GM19328 (cell line): ENCODE results near the gene LAGE3.
A peak's percentile ranks its signal among the peaks of the same experiment; 100 is the strongest.

Experiments
- ATAC-seq: cut with Tn5 transposase; IDR thresholded peaks from one replicate; pipeline ENCODE4 v1.9.1; 2021; ENCODE audit warnings: mild to moderate bottlenecking, moderate library complexity; ENCODE audit not compliant: unreplicated experiment

LAGE3 gene, protein sequence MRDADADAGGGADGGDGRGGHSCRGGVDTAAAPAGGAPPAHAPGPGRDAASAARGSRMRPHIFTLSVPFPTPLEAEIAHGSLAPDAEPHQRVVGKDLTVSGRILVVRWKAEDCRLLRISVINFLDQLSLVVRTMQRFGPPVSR

DNA sequence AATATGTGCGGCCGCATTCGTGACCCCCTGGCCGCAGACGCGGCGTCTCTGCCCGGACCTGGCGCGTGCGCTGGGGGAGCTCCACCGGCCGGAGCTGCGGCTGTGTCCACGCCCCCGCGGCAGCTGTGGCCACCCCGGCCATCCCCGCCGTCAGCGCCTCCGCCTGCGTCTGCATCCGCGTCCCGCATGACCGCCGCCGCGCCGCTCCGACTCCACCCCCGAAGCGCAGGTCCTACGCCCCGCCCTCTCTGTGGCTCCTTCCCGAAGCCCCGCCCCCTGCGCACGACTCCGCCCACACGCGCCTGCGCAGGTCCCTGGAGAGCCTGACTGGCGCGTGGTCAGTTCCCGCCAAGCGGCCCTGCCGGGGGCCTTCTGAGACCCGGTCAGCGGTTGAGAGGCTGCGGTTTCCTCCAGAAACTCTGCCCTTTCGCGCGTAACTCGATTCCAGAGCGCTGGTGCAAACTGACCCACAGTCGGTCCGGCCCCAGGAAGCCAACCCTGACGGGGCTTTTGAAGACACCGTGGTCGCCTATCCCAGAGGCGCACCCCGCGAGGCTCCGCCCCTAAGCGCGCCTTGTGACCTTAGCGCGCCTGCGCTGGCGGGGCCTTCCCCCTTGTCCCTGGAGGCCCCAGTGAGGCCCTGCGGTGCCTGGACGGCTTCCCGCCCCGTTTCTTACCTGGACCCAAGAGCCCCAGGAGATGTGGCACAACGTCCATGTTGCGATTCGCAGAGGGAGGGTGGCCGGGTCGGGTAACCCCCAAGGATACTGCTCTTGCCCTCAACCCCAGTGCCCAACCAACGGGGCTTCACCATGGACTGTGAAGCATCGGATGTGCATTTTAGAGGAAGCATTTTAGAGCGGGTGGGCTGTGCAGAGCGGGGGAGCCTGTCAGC, at the start of gene LAGE3:
Gene LAGE3, minus strand, starts transcription at position 554 of the 895 bp plus-strand sequence. Its CDS starts 366 bp downstream, at position 188.
- ATAC-seq = peak; percentile 79

DNA sequence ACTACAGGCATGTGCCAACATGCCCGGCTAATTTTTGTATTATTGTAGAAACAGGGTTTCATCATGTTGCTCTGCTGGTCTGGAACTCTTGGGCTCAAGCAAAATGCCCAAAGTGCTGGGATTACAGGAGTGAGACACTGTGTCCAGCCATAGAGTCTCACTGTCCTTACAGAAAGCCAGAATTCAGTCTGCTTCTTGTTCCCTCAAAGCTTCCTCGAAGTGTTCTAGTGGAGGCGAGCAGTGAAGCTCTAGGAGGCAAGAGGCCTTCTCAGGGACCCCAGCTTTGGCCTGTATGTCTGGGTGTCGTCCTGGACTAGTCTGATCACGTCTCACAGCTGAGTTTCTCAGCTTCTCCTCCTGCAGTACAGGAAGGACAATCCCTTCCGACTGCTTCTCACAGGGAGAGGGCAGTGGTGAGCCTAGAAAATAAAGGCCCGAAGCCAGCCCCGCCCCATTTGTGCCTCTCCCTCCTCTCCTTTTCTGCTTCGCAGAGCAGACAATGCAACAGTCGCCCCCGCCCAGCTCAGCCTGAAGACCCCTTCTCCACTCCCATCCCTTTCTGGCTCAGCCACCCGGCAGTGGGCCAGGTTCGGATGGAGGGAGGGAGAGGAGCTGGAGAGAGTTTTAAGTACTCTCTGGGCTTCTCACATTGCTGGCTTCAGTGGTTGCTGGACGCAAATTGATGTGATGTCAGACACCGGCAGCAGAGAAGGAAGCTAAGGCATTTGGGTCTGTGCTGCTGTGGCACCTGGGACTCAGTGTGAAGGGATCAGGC, 48.0 kb upstream of the LAGE3 start:
- no peak for ATAC-seq

DNA sequence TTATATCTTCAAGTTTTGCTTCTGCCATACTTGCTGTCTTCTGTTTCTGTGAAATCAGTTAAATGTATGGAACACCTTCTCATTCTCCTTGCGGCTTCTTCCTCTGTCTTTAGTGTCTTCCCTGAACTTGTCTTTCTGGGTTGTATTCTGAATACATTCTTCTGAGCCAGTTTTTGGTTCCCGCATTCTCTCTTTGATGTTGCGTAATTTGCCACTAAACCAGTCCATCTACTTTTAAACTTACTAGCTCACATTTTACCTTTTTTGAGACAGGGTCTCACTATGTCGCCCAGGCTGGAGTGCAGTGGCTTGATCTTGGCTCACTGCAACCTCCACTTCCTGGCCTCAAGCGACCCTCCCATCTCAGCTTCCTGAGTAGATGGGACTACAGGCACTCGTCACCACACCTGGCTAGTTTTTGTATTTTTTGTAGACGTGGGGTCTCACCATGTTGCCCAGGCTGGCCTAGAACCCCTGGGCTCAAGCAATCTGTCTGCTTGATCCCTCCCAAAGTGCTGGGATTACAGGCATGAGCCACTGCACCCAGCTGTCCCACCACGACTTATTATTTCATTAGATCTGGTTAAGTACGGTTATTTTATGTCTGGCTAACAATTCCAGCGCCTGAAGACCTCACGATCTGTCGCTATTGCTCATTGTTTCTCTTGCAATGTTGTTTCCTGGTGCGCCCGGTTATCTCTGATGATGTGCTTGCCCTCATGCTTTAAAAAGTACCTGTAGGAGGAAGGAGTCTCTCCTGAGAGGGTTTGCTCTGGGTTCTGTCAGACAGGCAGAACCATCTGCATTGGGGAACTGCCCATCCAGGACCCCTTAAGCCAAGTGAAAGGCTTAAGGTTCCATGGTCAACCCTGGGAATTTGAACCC, 46.8 kb upstream of the LAGE3 start:
- no peak for ATAC-seq

DNA sequence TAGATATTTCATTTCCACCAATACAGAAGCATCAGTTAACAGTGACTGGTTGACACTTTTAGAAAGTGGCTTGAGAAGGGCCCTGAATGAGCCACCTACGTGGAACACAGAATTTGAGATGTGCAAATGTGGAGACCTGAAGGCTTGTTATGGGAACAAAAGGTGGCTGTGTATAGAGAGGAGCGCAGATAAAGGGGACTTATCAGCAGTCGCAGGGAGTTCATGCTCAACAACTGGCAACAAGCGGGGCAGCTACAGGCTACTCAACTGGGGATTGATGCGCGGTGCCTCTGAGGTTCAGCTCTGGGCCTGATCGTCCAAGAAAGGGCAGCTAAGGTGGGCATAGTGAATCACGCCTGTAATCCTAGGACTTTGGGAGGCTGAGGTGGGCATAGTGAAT, 40.3 kb upstream of the LAGE3 start:
- ATAC-seq = no peak

DNA sequence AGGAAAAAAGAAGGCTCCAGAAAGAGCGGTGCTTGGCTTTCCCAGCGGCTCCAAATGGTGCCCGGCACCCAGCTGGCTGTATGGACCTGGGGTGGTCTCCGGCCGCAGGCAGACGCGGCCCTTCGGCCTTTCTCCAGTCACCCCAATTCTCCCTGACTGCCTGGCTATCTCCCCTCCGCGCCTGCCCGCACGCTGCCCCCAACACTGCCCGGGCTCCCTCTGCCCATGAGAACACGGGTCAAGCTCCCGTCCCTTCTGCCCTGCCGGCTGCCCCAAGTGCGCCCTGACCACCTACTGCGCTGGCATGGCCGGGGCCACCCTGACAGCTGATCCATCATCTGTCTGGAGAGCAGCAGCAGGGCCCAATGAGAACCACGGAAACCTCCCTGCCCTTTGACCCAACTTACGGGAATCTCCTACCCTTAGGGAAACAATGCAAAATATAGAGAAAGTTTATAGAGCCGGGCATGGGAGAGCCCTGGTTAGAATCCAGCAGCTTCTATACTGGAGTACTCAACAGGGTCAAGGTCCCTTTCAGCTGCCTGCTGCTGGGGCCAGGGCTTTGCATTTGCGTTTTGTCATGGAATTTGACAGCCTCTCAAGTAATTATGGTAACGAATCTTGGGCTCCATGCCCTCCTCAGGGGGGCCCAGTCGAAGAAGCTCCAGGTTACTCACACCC, 38.2 kb upstream of the LAGE3 start:
- no peak for ATAC-seq

DNA sequence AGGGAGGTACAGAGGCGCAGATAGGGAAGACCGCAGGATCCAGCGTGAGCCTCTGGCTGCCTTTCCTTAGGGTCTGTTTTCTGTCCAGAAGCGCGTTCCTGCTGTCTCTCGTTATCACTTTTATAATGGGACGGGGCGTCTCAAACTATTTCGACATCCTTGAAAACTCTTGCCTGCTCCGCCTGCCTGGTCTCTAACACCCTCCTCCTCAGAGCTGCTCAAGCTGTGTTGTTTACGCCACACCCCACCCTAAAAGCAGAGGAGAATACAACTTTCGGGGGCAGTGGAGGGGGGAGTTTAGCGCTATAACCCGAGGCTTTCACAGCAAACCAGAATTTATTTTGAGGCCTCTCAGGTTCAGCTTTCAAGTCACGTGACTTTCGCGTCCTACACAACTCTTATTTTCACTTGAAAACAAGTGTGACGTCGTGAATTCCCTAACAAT, 37.6 kb upstream of the LAGE3 start:
- ATAC-seq = no peak

DNA sequence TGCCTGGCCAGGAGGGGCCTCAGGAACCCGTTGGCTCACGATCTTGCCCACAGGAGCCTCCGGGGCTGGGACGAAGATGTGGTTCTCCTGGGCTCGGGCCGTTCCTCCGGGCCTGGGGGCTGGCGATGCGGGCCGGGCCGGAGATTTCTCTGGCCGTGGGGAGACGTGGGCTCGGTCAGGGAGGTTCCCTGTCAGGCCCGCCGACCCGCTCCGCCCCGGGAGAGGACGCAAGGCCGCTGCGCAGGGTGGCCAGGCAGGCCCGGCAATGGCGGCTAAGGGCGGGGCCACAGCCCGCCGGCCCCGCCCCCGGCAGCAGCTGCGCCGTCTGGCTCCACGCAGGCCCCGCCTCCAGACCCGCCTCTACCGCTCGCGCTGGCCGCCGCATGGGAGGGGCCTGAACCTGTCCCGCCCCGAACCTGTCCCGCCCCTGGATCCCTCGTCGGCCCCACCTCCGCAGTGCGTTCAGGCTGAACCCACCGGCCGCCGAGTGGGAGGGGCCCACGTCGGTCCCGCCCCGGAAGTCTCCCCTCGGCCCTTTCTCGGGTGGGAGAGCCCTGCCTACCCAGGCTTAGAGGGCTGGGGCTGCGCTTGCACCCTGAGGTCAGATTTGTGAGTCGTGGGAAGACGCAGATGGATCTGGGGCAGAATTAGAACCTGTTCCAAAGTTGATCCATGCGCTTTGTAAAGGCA, 37.0 kb upstream of the LAGE3 start, which contains the start of gene FAM3A:
Gene FAM3A, minus strand, starts transcription at position 267 of the 690 bp plus-strand sequence. CDS start 460 bp downstream, outside the sequence.
- ATAC-seq = peak; percentile 78

DNA sequence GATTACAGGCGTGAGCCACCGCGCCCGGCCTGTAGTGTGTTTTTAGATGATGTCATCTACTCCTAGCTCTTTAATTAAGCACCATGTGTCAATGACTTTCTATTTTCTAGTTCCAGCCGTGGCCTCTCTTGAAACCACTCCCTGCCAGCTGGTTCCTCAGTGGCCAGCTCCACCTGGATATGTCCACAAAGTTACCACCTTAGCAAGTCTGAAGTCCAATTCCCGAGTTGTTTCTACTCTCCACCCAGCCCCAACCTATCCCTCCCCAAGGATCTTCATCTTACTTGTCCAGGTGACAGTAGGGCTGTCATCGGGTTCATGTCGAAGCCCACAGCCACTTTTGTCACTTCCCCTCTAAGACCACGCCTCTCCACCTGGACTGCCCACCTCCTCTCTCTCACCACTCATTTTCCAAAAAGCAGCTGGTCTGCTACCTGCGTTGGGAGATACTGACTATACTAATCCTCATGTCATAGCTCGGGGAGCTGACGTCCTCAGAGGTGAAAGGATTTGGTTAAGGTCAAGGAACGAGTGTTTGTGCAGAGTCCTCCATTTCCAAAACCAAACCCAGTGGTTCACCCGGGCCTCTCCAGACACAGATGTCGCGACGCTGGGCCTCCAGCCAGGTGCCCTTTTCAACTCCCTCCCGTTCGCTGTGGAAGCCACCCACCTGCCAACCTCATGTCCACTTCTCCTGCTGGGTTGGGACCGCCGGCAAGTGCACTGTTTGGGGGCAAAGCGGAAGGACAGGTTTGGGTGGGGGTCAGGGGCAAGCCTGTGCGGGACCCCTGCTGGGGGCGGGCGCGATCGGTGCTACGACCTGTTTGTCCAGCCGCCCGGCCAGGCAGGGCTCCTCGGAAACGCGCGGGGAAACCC, 36.2 kb upstream of the LAGE3 start:
- ATAC-seq = peak; percentile 4

DNA sequence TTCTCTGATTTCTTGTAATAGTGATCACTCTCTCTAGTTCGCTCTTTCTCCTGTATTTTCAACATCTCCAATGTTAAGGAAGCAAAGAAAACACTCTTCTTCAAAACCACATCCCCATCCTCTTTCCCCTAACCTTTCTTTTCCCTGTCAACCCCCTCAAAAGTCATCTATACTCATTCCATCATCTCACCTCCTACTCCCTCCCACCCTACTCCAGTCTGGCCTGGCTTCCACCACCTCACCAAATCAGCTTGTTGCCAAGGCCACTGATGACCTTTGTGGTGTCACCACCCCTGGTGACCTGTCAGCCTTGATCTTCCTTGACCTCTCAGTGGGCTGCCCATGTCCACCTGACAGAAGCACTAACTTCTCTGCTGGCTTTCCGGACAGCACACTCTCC, 34.6 kb upstream of the LAGE3 start:
- no peak for ATAC-seq

DNA sequence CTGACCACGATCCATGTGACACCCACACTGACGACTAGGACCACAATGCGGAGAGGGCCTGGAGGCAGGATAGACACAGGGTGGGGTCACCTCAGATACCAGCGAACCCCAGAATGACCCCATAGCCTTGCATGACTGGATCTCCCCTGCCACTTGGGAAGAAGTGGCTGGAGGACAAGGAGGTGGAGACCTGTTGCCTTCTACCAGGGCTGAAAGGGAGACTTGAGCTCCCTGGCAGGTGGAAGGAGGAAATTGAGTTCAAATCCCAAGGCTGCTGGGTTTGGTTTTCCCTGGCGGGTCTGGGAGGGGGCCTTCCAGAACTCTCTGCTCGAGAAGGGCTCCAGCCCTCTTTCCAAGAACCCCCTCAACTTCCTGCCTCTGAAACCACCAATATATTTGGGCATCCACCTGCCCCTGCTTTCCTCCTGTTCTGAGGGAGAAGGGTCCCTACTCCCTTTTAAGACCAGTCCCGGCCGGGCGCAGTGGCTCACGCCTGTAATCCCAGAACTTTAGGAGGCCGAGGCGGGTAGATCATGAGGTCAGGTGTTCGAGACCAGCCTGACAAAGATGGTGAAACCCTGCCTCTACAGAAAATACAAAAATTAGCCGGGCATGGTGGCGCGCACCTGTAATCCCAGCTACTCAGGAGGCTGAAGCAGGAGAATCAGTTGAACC, 33.9 kb upstream of the LAGE3 start:
- ATAC-seq = no peak

DNA sequence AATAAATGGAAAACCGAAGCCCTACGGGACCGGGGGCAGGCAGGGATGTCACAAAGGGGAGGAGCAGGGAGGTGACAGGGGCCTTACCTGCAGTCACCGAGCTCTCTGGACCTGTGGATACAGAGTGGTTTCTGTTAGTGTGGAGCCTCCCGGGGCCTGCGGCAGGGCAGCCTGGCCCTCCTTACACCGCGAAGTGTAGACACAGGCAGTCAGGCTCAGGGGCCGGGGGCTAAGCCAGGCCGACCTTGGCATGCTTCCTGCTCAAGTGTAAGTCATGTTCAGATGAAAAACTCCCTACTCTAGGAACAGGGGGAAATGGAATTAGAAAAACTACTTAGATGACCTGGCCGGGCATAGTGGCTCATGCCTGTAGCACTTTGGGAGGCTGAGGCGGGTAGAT, 32.7 kb upstream of the LAGE3 start:
- no peak for ATAC-seq

DNA sequence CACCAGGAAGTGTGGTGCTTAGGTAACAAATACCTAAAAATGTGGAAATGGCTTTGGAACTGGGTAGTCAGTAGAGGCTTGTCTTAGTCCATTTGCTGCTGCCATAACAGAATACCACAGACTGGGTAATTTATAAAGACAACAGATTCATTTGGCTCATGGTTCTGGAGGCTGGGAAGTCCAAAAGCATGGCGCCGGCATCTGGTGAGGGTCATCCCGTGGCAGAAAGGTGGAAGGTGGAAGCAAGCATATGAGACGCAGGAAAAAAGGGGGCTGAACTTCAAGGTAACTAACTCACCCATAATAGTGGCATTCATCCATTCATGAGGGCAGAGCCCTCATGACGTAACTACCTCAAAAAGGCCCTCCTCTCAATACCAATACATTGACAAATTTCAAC, 30.4 kb upstream of the LAGE3 start:
- no peak for ATAC-seq

DNA sequence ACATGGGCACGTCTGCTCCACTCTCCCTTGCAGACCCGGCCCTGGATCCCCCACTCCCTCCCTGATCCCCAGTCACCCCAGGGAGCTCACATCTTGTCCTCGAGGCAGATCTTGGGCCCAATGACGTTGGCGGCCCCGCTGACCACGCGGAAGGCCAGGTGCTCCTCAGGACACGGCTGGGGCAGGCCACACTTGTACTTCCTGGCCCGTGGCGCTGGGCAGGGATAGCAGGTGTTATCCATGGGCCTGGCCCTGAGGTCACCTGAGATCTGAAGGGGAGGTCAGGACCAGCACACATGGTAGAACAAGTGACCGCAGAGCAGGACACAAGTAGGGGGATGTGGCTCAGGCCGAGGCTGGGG, 29.3 kb upstream of the LAGE3 start:
- ATAC-seq = no peak

DNA sequence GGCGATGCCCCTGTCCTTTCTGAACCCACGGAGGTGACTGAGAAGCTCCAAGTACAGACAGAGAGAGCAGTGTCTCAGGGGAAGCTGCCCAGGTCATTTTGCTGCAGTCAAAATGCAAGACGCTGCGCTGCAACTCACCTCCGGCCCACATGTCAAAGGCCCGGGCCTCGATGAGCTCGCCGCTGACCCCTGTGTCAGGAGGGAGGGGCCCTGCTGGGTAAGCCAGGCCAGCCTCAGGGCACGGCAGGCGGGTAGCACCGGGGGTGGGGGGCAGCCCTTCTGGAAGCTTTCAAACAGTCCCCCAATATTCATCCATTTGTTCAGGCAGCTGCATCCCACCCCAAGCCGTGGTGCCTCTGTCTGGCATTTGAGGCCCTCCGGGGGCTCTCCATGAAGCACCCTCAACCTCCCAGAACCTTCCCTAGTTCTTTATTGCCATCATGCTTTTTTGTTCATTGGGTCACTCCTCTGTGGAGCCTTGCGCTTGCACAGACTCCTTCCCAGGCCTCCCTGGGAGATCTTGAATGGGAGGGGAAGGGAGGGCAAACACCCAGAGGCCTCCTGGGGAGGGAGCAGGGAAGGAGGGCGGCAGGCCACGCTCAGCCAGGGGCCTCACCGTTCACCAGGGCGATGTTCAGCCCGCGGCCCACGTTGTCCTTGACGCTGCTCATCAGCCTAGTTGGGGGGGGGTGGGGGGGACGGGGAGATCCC, 28.7 kb upstream of the LAGE3 start:
- no peak for ATAC-seq

DNA sequence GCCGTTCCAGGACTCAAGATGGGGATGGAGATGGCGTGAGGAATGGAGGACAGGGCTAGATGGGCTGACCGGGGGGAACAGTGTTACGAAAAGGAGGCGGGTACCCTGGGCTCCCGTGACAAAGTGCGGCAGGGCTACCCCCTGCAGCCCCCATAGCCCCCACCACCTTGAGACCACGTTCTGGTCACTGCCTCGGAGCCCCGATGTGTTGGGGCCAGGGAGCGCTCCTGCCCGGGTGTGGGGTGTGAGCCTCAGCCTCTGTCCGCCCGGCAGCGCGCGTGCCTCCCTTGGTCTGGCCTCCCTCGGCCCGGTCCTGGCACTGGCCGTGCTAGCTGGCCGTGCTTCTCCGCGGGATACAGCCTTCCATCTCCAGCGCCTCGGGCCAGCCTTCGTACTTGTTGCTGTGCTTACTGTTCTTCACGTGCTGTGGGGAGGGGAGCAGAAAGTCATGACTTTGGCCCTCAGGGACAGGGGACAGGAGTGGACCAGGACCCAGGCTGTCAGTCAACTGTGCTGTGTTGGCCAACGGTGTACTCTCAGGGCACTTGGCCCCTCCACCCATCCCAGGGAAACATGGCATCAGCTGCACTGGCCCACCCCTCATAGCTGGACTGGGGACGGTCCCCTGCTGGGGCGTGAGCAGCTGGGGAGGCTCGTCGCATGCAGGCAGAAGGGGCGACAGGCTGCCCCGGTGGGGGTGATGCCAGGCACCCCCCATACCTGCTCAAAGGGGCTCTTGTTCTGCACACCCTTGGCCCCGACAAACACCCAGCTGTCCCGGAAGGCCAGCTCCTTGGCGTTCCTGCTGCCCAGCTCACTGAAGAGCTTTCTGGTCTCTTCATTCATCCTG, 27.6 kb upstream of the LAGE3 start:
- ATAC-seq = no peak

DNA sequence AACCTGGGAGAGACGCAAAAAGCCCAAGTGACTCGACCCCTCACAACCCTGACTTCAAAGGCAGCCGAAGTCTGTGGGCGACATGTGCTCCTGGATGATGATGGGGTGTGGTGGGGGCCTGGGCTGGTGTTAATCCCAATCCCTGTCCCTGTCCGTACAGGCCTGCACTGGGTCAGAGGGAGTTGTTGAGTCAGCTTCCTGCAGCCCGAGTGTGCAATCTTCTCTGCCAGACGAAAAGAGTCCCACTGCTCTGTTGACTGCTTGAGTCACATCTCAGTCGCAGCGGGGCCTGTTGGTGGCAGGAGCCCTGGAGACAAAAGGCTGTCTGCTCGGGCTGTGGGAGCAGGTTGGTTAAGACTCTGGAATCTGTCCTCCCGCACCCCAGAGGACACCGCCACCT, 26.7 kb upstream of the LAGE3 start:
- ATAC-seq = no peak
